MM.1S (cell line): Measurements from ENCODE around the gene SLC23A1.

ENCODE experiments used
- DNase-seq: peaks from one replicate; pipeline ENCODE4 v3.0.0-alpha.2; 2015
- H2AFZ ChIP-seq: fragments of 300-600 bp; sonication (generic); 2 replicates; pipeline ENCODE4 v1.6.0; 2016; ENCODE audit warnings: antibody characterized with exemption, low read length
- H3F3A ChIP-seq: fragments of 300-600 bp; sonication (generic); 2 replicates; pipeline ENCODE4 v1.6.1; 2016; ENCODE audit warnings: mild to moderate bottlenecking, antibody characterized with exemption, low read length, moderate library complexity, mixed read lengths; ENCODE audit not compliant: insufficient read depth
- H3K27ac ChIP-seq: fragments of 300-600 bp; sonication (generic); 2 replicates; pipeline ENCODE4 v1.5.1; 2016; ENCODE audit warnings: mild to moderate bottlenecking, low read length
- H3K27me3 ChIP-seq: fragments of 300-600 bp; sonication (generic); replicated peaks from 2 replicates; pipeline ENCODE4 v1.6.0; 2016; ENCODE audit warnings: low read length; ENCODE audit not compliant: insufficient read depth
- H3K36me3 ChIP-seq: fragments of 300-600 bp; sonication (generic); replicated peaks from 2 replicates; pipeline ENCODE4 v1.6.1; 2016; ENCODE audit warnings: mild to moderate bottlenecking, low read length, mixed read lengths; ENCODE audit not compliant: insufficient read depth
- H3K4me1 ChIP-seq: fragments of 300-600 bp; sonication (generic); 2 replicates; pipeline ENCODE4 v1.6.1; 2016; ENCODE audit warnings: low read length, mixed read lengths
- H3K4me2 ChIP-seq: fragments of 300-600 bp; sonication (generic); 2 replicates; pipeline ENCODE4 v1.6.0; 2016; ENCODE audit warnings: low read depth, low read length
- H3K4me3 ChIP-seq: fragments of 300-600 bp; sonication (generic); 2 replicates; pipeline ENCODE4 v1.5.1; 2016; ENCODE audit warnings: low read length, mixed read lengths
- H3K79me2 ChIP-seq: fragments of 300-600 bp; sonication (generic); 2 replicates; pipeline ENCODE4 v1.6.1; 2016; ENCODE audit warnings: mixed run types, low read length, mixed read lengths
- H3K9ac ChIP-seq: fragments of 300-600 bp; sonication (generic); 2 replicates; pipeline ENCODE4 v1.6.1; 2016; ENCODE audit warnings: low read length, mixed read lengths
- H3K9me2 ChIP-seq: fragments of 300-600 bp; sonication (generic); replicated peaks from 2 replicates; pipeline ENCODE4 v1.6.1; 2016; ENCODE audit warnings: mild to moderate bottlenecking, low read length, mixed read lengths; ENCODE audit not compliant: insufficient read depth
- H3K9me3 ChIP-seq: fragments of 300-600 bp; sonication (generic); replicated peaks from 2 replicates; pipeline ENCODE4 v1.6.1; 2016; ENCODE audit warnings: mild to moderate bottlenecking, low read length, mixed read lengths; ENCODE audit not compliant: insufficient read depth
- H4K20me1 ChIP-seq: fragments of 300-600 bp; sonication (generic); 2 replicates; pipeline ENCODE4 v1.6.1; 2016; ENCODE audit warnings: mild to moderate bottlenecking, low read length, moderate library complexity, mixed read lengths; ENCODE audit not compliant: insufficient read depth
- EZH2 ChIP-seq: fragments of 300-600 bp; sonication (generic); optimal IDR thresholded peaks from 2 replicates; pipeline ENCODE3; 2017; ENCODE audit warnings: low read depth, mild to moderate bottlenecking, antibody characterized with exemption, low read length, mixed read lengths
- EZH2phosphoT487 ChIP-seq: fragments of 300-600 bp; sonication (generic); IDR thresholded peaks from 2 replicates; pipeline ENCODE4 v1.6.1; 2018; ENCODE audit warnings: antibody characterized with exemption, low read length
- TF ChIP-seq, protein P1 (sequence below): fragments of 300-600 bp; sonication (generic); IDR thresholded peaks from 2 replicates; pipeline ENCODE4 v1.5.1; 2016; ENCODE audit warnings: antibody characterized with exemption, low read length, mixed read lengths

SLC23A1 gene

DNA sequence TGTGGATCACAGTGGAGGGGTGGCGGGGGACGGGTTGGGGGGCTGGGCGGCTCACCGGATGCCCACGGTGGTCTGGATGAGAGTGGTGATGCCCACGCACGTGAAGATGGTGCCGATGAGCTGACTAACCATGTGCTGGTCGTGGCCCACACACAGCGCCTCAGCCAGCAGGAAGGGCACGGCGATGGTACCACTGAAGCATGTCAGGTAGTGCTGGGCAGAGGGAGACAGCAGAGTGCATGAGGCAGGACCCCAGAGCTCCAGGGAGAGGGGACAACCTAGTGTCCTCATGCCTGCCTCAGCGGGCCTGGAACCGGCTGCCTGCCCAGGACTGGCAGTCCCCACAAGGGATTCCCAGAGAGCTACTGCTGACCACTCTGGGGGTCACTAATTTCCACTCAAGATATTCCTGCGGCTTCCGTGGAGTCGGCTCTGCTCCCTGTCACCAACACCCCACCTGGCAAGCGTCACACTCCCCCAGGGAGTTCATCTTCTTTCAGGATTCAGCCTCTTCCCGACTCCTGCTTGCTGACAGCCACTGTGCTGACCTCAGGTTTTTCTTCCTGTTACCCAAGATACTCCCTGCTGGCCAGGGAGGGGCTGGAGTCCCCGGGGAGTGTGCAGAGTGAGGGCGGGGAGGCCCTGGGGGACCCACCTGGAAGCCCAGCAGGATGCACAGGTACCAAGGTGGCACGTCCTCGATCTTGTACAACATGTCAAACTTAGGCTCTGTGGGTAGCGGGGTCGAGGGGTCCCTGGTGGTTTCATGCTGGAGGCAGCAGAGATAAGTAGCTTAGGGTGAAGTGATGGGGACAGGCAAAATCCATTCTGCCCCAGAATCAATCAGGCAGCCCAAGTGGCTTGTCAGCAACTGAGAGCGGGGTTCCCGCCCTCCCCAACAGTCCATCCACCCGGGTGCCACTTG lies 998 bp downstream of the SLC23A1 start:
- no peak overlapping the region for H3K4me2 ChIP-seq
- TF ChIP-seq EZH2phosphoT487 (no peak), EZH2 (no peak)
- TF ChIP-seq, protein P1, sequence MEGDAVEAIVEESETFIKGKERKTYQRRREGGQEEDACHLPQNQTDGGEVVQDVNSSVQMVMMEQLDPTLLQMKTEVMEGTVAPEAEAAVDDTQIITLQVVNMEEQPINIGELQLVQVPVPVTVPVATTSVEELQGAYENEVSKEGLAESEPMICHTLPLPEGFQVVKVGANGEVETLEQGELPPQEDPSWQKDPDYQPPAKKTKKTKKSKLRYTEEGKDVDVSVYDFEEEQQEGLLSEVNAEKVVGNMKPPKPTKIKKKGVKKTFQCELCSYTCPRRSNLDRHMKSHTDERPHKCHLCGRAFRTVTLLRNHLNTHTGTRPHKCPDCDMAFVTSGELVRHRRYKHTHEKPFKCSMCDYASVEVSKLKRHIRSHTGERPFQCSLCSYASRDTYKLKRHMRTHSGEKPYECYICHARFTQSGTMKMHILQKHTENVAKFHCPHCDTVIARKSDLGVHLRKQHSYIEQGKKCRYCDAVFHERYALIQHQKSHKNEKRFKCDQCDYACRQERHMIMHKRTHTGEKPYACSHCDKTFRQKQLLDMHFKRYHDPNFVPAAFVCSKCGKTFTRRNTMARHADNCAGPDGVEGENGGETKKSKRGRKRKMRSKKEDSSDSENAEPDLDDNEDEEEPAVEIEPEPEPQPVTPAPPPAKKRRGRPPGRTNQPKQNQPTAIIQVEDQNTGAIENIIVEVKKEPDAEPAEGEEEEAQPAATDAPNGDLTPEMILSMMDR: no peak
- no peak overlapping the region for H3K4me3 ChIP-seq
- no peaks in the 10 kb centered on the region for H3K36me3 ChIP-seq
- H4K20me1 ChIP-seq: no peaks in the 10 kb centered on the region
- no peak overlapping the region for H3K27ac ChIP-seq
- H3K79me2 ChIP-seq: peaks cover 5% of the 10 kb centered on the region; the same call in 1 of the 2 replicates
- H3K9me2 ChIP-seq: no peaks in the 10 kb centered on the region
- H3K9ac ChIP-seq: no peak overlapping the region
- H2AFZ ChIP-seq: no peak overlapping the region
- no peaks in the 10 kb centered on the region for H3K27me3 ChIP-seq
- no peak for DNase-seq
- peaks cover 30% of the 10 kb centered on the region for H3K4me1 ChIP-seq
- no peaks in the 10 kb centered on the region for H3K9me3 ChIP-seq
- H3F3A ChIP-seq: peaks cover 44% of the 10 kb centered on the region

DNA sequence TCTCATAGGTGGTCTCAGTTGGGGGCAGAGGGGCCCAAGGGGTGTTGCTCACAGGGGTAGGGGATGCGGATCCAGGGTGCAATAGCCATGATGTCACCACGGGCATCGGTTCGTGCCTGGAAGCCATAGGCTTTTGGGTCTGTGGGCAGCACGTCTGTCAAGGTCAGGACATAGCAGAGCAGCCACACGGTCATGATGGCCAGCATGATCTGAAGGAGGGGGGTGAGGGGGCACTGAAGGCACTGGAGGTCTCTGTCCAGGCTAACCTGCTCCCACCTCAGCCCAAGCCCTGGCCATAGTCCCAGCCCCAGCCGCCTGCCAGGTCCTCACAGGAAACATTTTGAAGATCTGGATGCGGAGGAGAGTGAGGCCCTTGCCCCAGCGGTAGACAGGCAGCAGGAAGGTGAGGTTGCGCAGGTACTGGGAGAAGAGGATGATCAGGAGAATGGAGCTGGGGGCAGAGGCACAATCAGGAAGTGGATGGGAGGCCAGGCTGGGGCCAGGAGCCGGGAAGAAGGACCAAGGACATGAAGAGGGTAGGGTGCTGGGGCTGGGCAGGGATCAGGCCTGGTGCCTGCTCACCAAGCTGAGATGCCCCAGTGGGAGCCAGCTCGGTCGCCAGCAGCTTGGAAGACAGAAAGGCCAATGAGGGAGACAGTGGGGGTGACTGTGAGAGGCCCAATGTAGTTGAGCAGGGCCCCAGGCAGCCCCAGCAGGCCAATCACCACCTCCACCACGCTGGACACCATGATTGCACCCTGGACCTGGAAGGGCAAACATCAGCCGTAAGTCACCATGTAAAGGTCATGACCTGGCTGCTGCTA lies 3.3 kb downstream of the SLC23A1 start:
- no peak overlapping the region for H3K4me2 ChIP-seq
- H3K4me1 ChIP-seq: peaks cover 8% of the 10 kb centered on the region

DNA sequence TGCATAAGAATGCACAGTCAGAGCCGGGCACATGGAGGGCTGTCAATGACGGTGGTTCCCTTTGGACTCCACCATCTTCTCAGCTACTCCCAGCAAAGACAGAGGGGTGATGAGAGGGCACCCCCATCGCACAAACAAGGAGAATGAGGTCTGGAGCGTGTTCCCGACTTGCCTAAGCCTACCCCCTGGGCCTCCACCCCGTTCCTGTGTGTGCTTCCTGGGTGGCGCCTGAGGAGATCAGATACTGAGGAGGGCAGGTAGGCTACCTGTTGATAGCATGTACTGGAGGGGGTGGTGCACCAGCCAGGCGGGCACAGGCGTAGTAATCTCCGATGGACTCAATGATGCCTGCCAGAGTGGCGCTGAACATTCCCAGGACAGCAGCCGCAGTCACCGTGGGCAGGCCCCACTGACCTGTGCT lies 4.1 kb downstream of the SLC23A1 start:
- no peaks in the 10 kb centered on the region for H3K9me2 ChIP-seq
- no peaks in the 10 kb centered on the region for H3K4me1 ChIP-seq
- H3K79me2 ChIP-seq: no peaks in the 10 kb centered on the region
- TF ChIP-seq, protein P1: no peak
- TF ChIP-seq EZH2: no peak
- no peaks in the 10 kb centered on the region for H3K36me3 ChIP-seq
- DNase-seq: no peak
- no peak overlapping the region for H3K9ac ChIP-seq
- no peak overlapping the region for H3K4me3 ChIP-seq
- H2AFZ ChIP-seq: no peak overlapping the region
- H3K9me3 ChIP-seq: no peaks in the 10 kb centered on the region
- H3K4me2 ChIP-seq: no peak overlapping the region
- no peak overlapping the region for H3K27ac ChIP-seq
- no peaks in the 10 kb centered on the region for H3K27me3 ChIP-seq
- no peaks in the 10 kb centered on the region for H4K20me1 ChIP-seq
- peaks cover 13% of the 10 kb centered on the region for H3F3A ChIP-seq

More for the DNA sequence above, 3.3 kb downstream of the SLC23A1 start:
- DNase-seq: no peak
- no peak overlapping the region for H3K9ac ChIP-seq
- H3K36me3 ChIP-seq: no peaks in the 10 kb centered on the region
- H2AFZ ChIP-seq: no peak overlapping the region
- TF ChIP-seq, protein P1: no peak
- TF ChIP-seq EZH2phosphoT487 (no peak), EZH2 (no peak)
- H3F3A ChIP-seq: peaks cover 22% of the 10 kb centered on the region
- H3K9me2 ChIP-seq: no peaks in the 10 kb centered on the region
- H3K27me3 ChIP-seq: no peaks in the 10 kb centered on the region
- no peaks in the 10 kb centered on the region for H3K9me3 ChIP-seq
- H3K27ac ChIP-seq: no peak overlapping the region
- H4K20me1 ChIP-seq: no peaks in the 10 kb centered on the region
- H3K79me2 ChIP-seq: no peaks in the 10 kb centered on the region
- no peak overlapping the region for H3K4me3 ChIP-seq
